Effector memory CD4-positive, alpha-beta T cell (primary cell): ENCODE results near the gene ZNF644.

ENCODE experiments used
- DNase-seq, 3 donors: peaks; one replicate each; pipeline ENCODE4 v3.0.0-alpha.2; 2020
- H3K27ac ChIP-seq: 2 replicates; pipeline ENCODE4 v1.7.0; 2013; ENCODE audit warnings: mild to moderate bottlenecking, low read length, moderate library complexity; ENCODE audit not compliant: insufficient read depth, poor library complexity, severe bottlenecking
- H3K27me3 ChIP-seq: replicated peaks from 2 replicates; pipeline ENCODE4 v1.7.0; 2013; ENCODE audit warnings: mild to moderate bottlenecking, low read length; ENCODE audit not compliant: insufficient read depth, control insufficient read depth, poor library complexity, severe bottlenecking
- H3K36me3 ChIP-seq: 2 replicates; pipeline ENCODE4 v1.7.0; 2013; ENCODE audit warnings: mild to moderate bottlenecking, low read length, moderate library complexity; ENCODE audit not compliant: control insufficient read depth, insufficient read depth
- H3K4me1 ChIP-seq: 2 replicates; pipeline ENCODE4 v1.7.0; 2013; ENCODE audit warnings: low read length, mild to moderate bottlenecking; ENCODE audit not compliant: control insufficient read depth, insufficient read depth, poor library complexity, severe bottlenecking
- H3K4me3 ChIP-seq: 2 replicates; pipeline ENCODE4 v1.7.0; 2013; ENCODE audit warnings: low read length, low read depth, mild to moderate bottlenecking; ENCODE audit not compliant: insufficient read depth, poor library complexity, severe bottlenecking
- H3K9me3 ChIP-seq: 2 replicates; pipeline ENCODE4 v1.7.0; 2013; ENCODE audit warnings: mild to moderate bottlenecking, low read length, moderate library complexity; ENCODE audit not compliant: control insufficient read depth

Gene ZNF644

DNA sequence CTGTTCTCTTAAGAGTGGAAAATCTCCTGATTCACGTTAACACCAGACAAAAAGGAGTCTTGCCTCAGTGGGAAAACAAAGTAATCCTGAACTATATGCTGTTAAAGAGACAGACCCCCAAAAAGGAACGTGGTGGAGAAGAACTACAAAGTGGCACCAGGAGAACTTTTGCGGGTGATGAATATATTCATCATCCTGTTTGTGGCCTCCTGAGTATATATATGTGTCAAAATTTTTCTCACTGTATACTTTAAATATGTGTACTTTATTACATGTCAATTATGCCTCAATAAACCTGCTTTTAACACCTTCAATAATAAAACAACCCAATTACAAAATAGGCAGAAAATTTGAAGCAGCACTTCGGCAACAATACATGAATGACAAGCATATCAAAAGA is 31.1 kb downstream of the ZNF644 start:
- no peak overlapping the region for H3K27ac ChIP-seq
- H3K36me3 ChIP-seq: peaks cover 13% of the 10 kb centered on the region
- no peaks in the 10 kb centered on the region for H3K9me3 ChIP-seq
- no peaks in the 10 kb centered on the region for H3K4me1 ChIP-seq
- no peak overlapping the region for H3K4me3 ChIP-seq
- DNase-seq: no peak
- H3K27me3 ChIP-seq: no peaks in the 10 kb centered on the region

DNA sequence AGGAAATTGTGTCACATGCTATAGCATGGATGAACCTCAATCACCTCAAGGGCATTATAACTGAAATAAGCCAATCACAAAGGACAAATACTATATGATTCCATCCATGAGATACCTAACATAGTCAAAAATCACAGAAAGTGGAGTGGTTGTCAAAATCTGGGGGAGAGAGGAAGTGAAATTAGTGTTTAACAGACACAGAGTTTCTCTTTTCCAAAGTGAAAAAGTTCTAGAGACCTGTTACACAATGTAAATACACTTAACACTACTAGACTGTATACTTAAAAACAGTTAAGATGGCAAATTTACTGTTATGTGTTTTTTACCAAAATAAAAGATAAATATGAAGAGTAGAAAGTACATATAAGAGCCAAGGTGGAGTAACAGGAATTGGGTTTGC is 31.8 kb downstream of the ZNF644 start:
- no peak for DNase-seq
- Histone ChIP-seq H3K4me3 (no peak overlapping the region), H3K4me1 (no peaks in the 10 kb centered on the region), H3K27me3 (no peaks in the 10 kb centered on the region), H3K36me3 (peaks cover 13% of the 10 kb centered on the region), H3K27ac (no peak overlapping the region), H3K9me3 (no peaks in the 10 kb centered on the region)

DNA sequence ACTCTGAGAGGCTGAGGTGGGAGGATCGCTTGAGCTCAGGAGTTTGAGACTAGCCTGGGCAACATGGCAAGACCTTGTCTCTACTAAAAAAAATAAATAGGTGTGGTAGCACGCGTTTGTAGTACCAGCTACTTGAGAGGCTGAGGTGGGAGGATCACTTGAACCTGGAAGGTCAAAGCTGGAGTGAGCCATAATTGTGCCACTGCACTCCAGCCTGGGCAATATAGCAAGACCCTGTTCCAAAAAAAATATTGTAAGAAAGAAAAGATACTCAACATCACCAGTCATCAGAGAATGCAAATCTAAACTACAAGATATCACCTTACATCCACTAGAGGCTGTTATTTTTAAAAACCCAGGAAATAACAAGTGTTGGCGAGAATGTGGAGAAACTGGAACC is 32.5 kb downstream of the ZNF644 start:
- Histone ChIP-seq H3K9me3 (no peaks in the 10 kb centered on the region), H3K27me3 (no peaks in the 10 kb centered on the region), H3K36me3 (peaks cover 13% of the 10 kb centered on the region), H3K27ac (no peak overlapping the region), H3K4me1 (no peaks in the 10 kb centered on the region), H3K4me3 (no peak overlapping the region)
- DNase-seq: no peak

DNA sequence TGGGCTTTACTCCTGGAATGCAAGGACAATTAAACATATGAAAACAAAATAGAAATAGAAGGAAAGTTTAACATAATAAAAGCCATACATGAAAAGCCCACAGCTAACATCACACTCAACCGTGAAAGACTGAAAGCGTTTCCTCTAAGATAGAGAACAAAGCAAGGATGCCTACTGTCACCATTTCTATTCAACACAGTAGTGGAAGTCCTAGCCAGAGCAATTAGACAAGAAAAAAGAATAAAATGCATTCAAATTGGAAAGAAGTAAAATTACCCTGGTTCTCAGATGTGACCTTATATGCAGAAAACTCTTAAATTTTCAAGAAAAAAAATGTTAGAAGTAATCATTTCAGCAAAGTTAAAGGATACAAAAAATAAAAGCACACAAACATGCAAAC is 34.0 kb downstream of the ZNF644 start:
- H3K27ac ChIP-seq: no peak overlapping the region
- H3K4me3 ChIP-seq: no peak overlapping the region
- H3K4me1 ChIP-seq: no peaks in the 10 kb centered on the region
- H3K36me3 ChIP-seq: peaks cover 13% of the 10 kb centered on the region
- H3K27me3 ChIP-seq: no peaks in the 10 kb centered on the region
- DNase-seq: no peak
- no peaks in the 10 kb centered on the region for H3K9me3 ChIP-seq

DNA sequence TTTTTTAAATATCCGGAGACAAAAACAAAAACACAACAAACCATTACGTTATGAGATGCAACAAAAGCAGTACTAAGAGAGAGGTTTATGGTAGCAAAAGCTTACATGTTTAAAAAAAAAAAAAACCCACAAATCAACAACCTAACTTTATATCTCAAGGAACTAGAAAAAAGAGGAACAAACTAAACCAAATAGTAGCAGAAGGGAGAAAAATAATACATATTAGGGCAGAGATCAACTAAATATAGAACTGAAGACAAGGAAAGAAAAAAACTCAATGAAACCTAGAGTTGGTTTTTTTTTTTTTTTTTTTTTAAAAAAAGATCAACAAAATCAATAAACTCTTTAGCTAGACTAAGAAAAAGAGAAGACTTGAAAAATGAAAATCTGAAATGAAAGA is 34.9 kb downstream of the ZNF644 start:
- no peak for DNase-seq
- H3K27me3 ChIP-seq: no peaks in the 10 kb centered on the region
- no peak overlapping the region for H3K4me3 ChIP-seq
- H3K27ac ChIP-seq: no peak overlapping the region
- H3K36me3 ChIP-seq: peaks cover 13% of the 10 kb centered on the region
- H3K9me3 ChIP-seq: no peaks in the 10 kb centered on the region
- no peaks in the 10 kb centered on the region for H3K4me1 ChIP-seq

DNA sequence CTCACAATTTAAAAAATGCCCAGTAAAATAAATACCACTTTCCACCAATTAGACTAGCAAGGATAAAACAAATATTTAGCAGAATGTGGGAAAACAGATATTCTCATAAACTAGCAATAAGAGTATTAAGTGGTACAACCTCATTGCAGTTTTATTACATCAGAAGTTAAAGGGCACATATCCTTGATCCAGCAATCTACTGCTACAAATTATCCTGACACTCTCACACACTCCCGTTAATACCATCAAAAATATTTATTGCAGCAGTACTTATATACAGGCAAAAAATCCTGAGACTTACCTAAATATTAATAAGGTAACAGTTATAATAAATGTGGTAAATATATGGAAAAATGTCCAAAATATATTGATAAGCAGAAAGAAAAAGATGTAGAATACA is 44.3 kb downstream of the ZNF644 start:
- peaks cover 16% of the 10 kb centered on the region for H3K36me3 ChIP-seq
- H3K4me1 ChIP-seq: no peaks in the 10 kb centered on the region
- no peak for DNase-seq
- H3K4me3 ChIP-seq: no peak overlapping the region
- no peak overlapping the region for H3K27ac ChIP-seq
- H3K9me3 ChIP-seq: no peaks in the 10 kb centered on the region
- no peaks in the 10 kb centered on the region for H3K27me3 ChIP-seq

DNA sequence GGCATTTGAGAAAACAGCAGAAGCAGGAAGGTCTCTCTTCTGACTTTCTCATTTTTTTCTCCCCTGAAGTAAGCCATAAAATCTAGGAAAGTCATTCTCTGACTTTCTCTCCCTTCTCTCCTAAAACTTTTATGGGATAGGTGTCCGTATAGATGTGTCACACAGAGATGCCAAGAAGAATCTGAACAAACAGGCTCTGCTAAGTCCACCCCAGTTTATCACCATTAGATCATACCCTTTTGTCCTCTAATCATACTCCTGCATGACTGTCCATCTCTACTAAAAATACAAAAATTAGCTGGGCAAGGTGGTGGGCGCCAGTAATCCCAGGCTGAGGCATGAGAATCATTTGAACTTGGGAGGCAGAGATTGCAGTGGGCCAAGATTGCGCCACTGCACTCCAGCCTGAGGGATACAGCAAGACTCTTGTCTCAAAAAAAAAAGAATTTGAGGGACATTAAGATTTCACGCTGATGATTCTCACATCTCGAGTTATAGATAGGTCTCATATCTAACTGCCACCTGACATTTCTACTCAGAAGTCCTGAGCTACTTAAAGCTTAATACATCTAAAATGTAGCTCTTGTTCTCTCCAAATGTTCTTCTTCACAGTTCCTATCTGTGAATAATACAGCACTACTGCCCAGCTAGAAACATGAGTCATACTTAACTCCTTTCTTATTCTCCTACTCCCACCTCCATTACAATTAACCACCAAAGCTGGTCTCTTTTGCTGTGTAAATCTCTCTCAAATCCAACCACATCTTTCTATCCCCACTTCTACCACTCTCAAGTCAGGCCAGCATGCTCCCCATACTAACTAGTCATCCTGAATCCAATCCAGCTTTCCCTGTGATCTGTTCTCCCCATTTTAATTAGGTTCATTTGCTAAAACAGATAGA is 47.7 kb downstream of the ZNF644 start:
- Histone ChIP-seq H3K27ac (no peak overlapping the region), H3K27me3 (no peaks in the 10 kb centered on the region), H3K4me3 (no peak overlapping the region), H3K4me1 (no peaks in the 10 kb centered on the region), H3K9me3 (no peaks in the 10 kb centered on the region), H3K36me3 (peaks cover 9% of the 10 kb centered on the region)
- DNase-seq: no peak

DNA sequence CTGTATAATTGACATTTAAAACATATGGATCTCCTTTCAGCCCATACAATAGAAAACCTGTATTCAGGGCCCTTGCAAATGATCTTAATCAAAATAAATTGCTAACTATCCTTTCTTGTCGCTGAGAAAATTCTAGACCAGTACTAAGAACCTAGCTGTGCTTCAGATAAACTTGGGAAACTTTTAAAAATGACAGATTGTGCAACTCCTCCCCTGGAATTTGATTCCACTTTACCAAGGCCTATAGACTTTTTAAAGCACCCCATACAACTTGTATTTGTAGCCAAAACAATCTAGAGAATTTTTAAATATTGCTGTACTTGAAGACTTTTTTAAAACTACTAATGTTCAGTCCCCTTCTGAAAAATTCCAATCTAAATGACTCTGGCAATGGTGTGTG is 51.6 kb downstream of the ZNF644 start:
- no peak for DNase-seq
- no peaks in the 10 kb centered on the region for H3K36me3 ChIP-seq

DNA sequence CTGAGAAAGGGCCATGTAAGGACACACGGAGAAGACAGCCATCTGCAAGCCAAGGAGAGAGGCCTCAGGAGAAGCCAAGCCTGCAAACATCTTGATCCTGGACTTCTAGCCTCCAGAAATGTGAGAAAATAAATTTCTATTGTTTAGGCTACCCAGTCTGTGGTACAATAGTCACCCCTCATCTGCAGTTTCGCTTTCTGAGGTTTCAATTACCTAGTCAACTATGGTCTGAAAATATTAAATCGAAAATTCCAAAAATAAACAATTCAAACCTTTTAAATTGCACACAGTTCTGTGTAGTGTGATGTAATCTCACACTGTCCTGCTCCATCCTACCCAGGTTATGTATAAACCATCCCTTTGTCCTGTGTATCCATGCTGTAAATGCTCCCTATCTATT is 52.6 kb downstream of the ZNF644 start:
- Histone ChIP-seq H3K36me3 (no peaks in the 10 kb centered on the region), H3K27me3 (no peaks in the 10 kb centered on the region), H3K4me3 (no peak overlapping the region), H3K27ac (no peak overlapping the region), H3K9me3 (no peaks in the 10 kb centered on the region), H3K4me1 (no peaks in the 10 kb centered on the region)
- no peak for DNase-seq

More for the DNA sequence above, 51.6 kb downstream of the ZNF644 start:
- no peaks in the 10 kb centered on the region for H3K27me3 ChIP-seq
- no peaks in the 10 kb centered on the region for H3K4me1 ChIP-seq
- no peak overlapping the region for H3K27ac ChIP-seq
- no peak overlapping the region for H3K4me3 ChIP-seq
- H3K9me3 ChIP-seq: no peaks in the 10 kb centered on the region

DNA sequence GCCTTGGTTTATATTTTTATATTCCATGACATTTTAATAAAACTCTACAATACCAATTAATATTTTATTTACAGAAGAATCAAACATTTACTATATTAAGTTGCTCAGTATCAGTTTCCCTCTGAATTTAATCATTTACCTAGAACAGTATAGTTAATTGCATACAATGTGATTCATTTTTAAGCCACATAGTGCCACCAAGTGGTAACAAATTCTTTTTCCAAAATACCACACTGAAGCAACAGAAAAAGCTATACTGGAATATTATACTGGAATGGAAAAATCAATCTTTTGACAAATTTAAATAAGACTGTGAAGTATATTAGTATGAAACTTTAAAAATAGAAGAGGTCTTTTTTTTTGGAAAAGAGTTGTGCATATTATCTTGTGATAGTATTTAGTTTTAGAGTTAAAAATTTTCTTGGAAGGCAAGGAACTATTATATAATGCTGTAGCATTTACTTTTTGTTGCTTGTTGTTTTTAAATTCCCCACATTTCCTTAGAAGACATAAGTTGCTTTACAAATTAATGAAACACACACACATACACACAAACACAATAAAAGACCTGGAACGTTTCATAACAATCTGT is 57.3 kb downstream of the ZNF644 start:
- no peak for DNase-seq
- Histone ChIP-seq H3K36me3 (no peaks in the 10 kb centered on the region), H3K4me1 (no peaks in the 10 kb centered on the region), H3K27ac (no peak overlapping the region), H3K4me3 (no peak overlapping the region), H3K27me3 (no peaks in the 10 kb centered on the region), H3K9me3 (no peaks in the 10 kb centered on the region)
